ENCODE results near the gene C4orf51.

The C4orf51 gene

GRCh38 chr4:145709843-145710242, 29.9 kb downstream of the C4orf51 start:
- no peaks in the 10 kb centered on the region for H3K27me3 ChIP-seq (ENCODE audit: insufficient read depth, low read length, poor library complexity)
- DNase-seq (no peak), ATAC-seq (ENCODE audit: insufficient read depth, low read depth) (no peak)
- no peak overlapping the region for H3K4me2 ChIP-seq (ENCODE audit: insufficient read depth, low read length)
- no peak overlapping the region for H3K4me3 ChIP-seq (ENCODE audit: low read depth in 1 of 2, low read length in 2 of 2)
- H3K27ac ChIP-seq (ENCODE audit: low read length) = no peak overlapping the region
- H2AFZ ChIP-seq (ENCODE audit: low read depth, low read length) = 0 out of 2 replicates have a peak overlapping the region, but pooled peaks have one; percentile 15
- TF ChIP-seq EZH2 (IDR thresholded peaks at IDR 0.05; ENCODE audit: borderline replicate concordance, low read depth, low read length, severe bottlenecking) = no peak
- no peak for TF ChIP-seq CTCF (IDR thresholded peaks at IDR 0.05; ENCODE audit: borderline replicate concordance, extremely low read depth, low read length, poor library complexity, severe bottlenecking)
- H3K79me2 ChIP-seq (ENCODE audit: insufficient read depth, low read length) = no peaks in the 10 kb centered on the region
- no peak overlapping the region for H3K9ac ChIP-seq (ENCODE audit: low read depth, low read length)
- no peaks in the 10 kb centered on the region for H3K9me3 ChIP-seq (ENCODE audit: insufficient read depth, low read length, severe bottlenecking)
- no peaks in the 10 kb centered on the region for H3K36me3 ChIP-seq (ENCODE audit: insufficient read depth, low read length)
- no peaks in the 10 kb centered on the region for H3K4me1 ChIP-seq (ENCODE audit: insufficient read depth, low read length)
- H4K20me1 ChIP-seq (ENCODE audit: insufficient read depth, low read length) = no peaks in the 10 kb centered on the region

- no peaks in the 10 kb centered on the region for H3K79me2 ChIP-seq (ENCODE audit: insufficient read depth, low read length)
- H3K9me3 ChIP-seq (ENCODE audit: insufficient read depth, low read length, severe bottlenecking) = no peaks in the 10 kb centered on the region
- no peak overlapping the region for H2AFZ ChIP-seq (ENCODE audit: low read depth, low read length)
- H3K4me1 ChIP-seq (ENCODE audit: insufficient read depth, low read length) = no peaks in the 10 kb centered on the region
- ATAC-seq (ENCODE audit: insufficient read depth, low read depth) = no peak
- H3K36me3 ChIP-seq (ENCODE audit: insufficient read depth, low read length) = no peaks in the 10 kb centered on the region
- H3K4me2 ChIP-seq (ENCODE audit: insufficient read depth, low read length) = no peak overlapping the region
- peaks cover 3% of the 10 kb centered on the region for H3K27me3 ChIP-seq (ENCODE audit: insufficient read depth, low read length, poor library complexity)
- H4K20me1 ChIP-seq (ENCODE audit: insufficient read depth, low read length) = no peaks in the 10 kb centered on the region
- H3K27ac ChIP-seq (ENCODE audit: low read length) = no peak overlapping the region
- no peak for DNase-seq
- TF ChIP-seq EZH2 (IDR thresholded peaks at IDR 0.05; ENCODE audit: borderline replicate concordance, low read depth, low read length, severe bottlenecking) (no peak), CTCF (IDR thresholded peaks at IDR 0.05; ENCODE audit: borderline replicate concordance, extremely low read depth, low read length, poor library complexity, severe bottlenecking) (no peak)
- H3K4me3 ChIP-seq (ENCODE audit: low read depth in 1 of 2, low read length in 2 of 2) = no peak overlapping the region
- H3K9ac ChIP-seq (ENCODE audit: low read depth, low read length) = no peak overlapping the region
These were observed 36.3 kb downstream of the C4orf51 start for GRCh38 chr4:145716200-145716599.

GRCh38 chr4:145716661-145717200, 36.8 kb downstream of the C4orf51 start:
- ATAC-seq (ENCODE audit: insufficient read depth, low read depth) = no peak
- TF ChIP-seq EZH2 (IDR thresholded peaks at IDR 0.05; ENCODE audit: borderline replicate concordance, low read depth, low read length, severe bottlenecking) (no peak), CTCF (IDR thresholded peaks at IDR 0.05; ENCODE audit: borderline replicate concordance, extremely low read depth, low read length, poor library complexity, severe bottlenecking) (no peak)

More at GRCh38 chr4:145716661-145717200, 36.8 kb downstream of the C4orf51 start:
- no peak overlapping the region for H3K27ac ChIP-seq (ENCODE audit: low read length)
- no peak overlapping the region for H2AFZ ChIP-seq (ENCODE audit: low read depth, low read length)
- H3K79me2 ChIP-seq (ENCODE audit: insufficient read depth, low read length) = no peaks in the 10 kb centered on the region
- H3K9ac ChIP-seq (ENCODE audit: low read depth, low read length) = no peak overlapping the region
- no peak for DNase-seq
- peaks cover 3% of the 10 kb centered on the region for H3K27me3 ChIP-seq (ENCODE audit: insufficient read depth, low read length, poor library complexity)
- H3K36me3 ChIP-seq (ENCODE audit: insufficient read depth, low read length) = no peaks in the 10 kb centered on the region
- no peaks in the 10 kb centered on the region for H4K20me1 ChIP-seq (ENCODE audit: insufficient read depth, low read length)
- H3K4me3 ChIP-seq (ENCODE audit: low read depth in 1 of 2, low read length in 2 of 2) = no peak overlapping the region
- no peak overlapping the region for H3K4me2 ChIP-seq (ENCODE audit: insufficient read depth, low read length)
- no peaks in the 10 kb centered on the region for H3K9me3 ChIP-seq (ENCODE audit: insufficient read depth, low read length, severe bottlenecking)
- H3K4me1 ChIP-seq (ENCODE audit: insufficient read depth, low read length) = no peaks in the 10 kb centered on the region

All from DND-41 (cell line).